ENCODE data around the gene IKBKE.

The IKBKE gene

DNA sequence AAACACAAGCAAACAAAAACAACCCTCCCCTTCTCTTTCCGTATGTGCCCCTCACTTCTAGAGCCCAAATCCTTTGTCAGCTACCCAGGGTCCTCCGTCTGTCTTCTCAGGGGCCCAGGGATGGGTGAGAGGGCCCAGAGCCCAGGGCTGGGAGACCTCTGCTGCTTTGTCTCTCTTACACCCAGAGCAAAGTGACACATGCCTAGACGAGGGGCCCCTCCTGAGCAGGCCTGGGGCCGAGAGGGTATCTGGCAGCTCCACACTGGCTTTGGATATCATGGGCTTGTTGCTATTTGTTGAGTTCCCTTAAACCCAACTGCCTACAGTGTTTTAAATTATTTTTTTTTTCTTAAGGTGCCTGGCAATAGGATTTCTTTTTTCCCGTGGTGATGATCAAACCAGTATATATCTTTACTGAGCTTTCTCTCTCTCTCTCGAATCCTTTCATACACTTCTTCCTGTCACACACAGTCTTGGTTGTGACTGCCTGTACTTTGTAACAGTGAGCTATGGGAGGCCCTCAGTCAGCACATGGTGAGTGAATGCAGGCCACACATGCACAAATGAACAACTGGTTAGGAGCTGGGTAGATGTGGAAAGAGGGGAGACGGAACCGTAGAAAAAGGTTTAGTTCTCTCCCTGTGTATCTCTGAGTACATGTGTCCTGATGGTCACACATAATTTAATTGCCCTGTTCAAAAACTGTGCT lies 51.6 kb downstream of the IKBKE start:
- Histone ChIP-seq H2AFZ (ENCODE audit: insufficient read depth, low read length, poor library complexity) (no peak overlapping the region), H3K36me3 (ENCODE audit: control insufficient read depth in 1 of 2, insufficient read depth in 2 of 2, low read length in 2 of 2) (no peaks in the 10 kb centered on the region), H4K8ac (ENCODE audit: low read depth, low read length) (no peak overlapping the region), H3K27me3 (ENCODE audit: insufficient read depth, low read length) (no peaks in the 10 kb centered on the region), H3K23ac (ENCODE audit: low read length) (no peak overlapping the region), H3K27ac (ENCODE audit: low read depth, low read length) (no peak overlapping the region), H3K79me2 (ENCODE audit: control insufficient read depth, insufficient read depth, low read length, poor library complexity) (no peaks in the 10 kb centered on the region), H3K4ac (ENCODE audit: low read depth, low read length) (no peak overlapping the region), H3K4me1 (ENCODE audit: control insufficient read depth in 1 of 2, insufficient read depth in 2 of 2, low read length in 2 of 2) (no peaks in the 10 kb centered on the region), H2BK5ac (ENCODE audit: low read depth, low read length, poor library complexity) (no peak overlapping the region), H3K18ac (ENCODE audit: low read length) (no peak overlapping the region), H2AK5ac (ENCODE audit: low read length) (no peak overlapping the region), H3K14ac (ENCODE audit: low read length) (no peak overlapping the region), H2BK120ac (ENCODE audit: insufficient read depth, low read length, poor library complexity) (no peak overlapping the region), H3K4me3 (ENCODE audit: low read depth, low read length) (no peak overlapping the region), H3K9me3 (ENCODE audit: insufficient read depth, low read depth, low read length) (no peaks in the 10 kb centered on the region), H3K9ac (ENCODE audit: low read length) (no peak overlapping the region), H2BK12ac (ENCODE audit: low read length) (no peak overlapping the region), H3K79me1 (ENCODE audit: low read length) (no peaks in the 10 kb centered on the region), H4K91ac (ENCODE audit: low read depth, low read length) (no peak overlapping the region), H4K12ac (ENCODE audit: low read depth, low read length) (no peak overlapping the region), H3K4me2 (ENCODE audit: low read length) (no peak overlapping the region)
- no CpG with 5 or more reads among the region's 8 CpGs for WGBS (ENCODE audit: extremely low coverage, insufficient coverage, insufficient read length)
- DNase-seq: no peak

DNA sequence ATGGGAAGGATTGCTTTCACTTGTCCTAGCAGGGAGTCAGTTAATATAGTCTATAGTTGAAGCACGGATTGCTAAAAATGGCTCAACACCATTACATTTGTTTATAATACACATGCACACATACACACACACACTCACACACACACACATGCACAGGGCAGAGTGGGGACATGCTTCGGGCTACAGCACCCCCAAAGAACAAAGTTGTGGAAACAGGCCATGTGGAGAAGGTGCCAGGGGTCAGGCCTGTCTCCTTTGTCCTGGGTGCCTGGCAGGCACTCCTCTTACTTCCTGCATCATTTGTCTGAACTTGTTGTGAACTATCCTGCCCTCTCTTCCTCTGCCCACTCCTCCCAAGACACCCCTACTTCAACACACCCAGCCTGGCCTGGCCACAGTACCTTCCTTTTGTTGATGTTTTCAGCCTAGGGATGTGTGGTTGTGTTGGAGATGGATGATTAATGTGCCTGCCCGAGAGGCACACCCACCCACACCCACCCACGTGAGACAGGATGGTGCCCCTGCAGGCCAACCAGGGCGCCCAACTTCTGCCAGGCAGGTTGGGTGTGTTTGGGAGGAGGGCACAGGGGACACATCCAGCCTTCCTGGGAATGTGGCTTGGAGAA lies 54.6 kb downstream of the IKBKE start:
- H2BK5ac ChIP-seq (ENCODE audit: low read depth, low read length, poor library complexity): no peak overlapping the region
- H3K23ac ChIP-seq (ENCODE audit: low read length): no peak overlapping the region
- no CpG with 5 or more reads among the region's 5 CpGs for WGBS (ENCODE audit: extremely low coverage, insufficient coverage, insufficient read length)
- no peak overlapping the region for H3K4me3 ChIP-seq (ENCODE audit: low read depth, low read length)
- no peak overlapping the region for H3K14ac ChIP-seq (ENCODE audit: low read length)
- H3K27me3 ChIP-seq (ENCODE audit: insufficient read depth, low read length): peaks cover 3% of the 10 kb centered on the region
- H4K8ac ChIP-seq (ENCODE audit: low read depth, low read length): no peak overlapping the region
- H3K4ac ChIP-seq (ENCODE audit: low read depth, low read length): no peak overlapping the region
- H3K36me3 ChIP-seq (ENCODE audit: control insufficient read depth in 1 of 2, insufficient read depth in 2 of 2, low read length in 2 of 2): no peaks in the 10 kb centered on the region
- H2BK12ac ChIP-seq (ENCODE audit: low read length): no peak overlapping the region
- H4K12ac ChIP-seq (ENCODE audit: low read depth, low read length): no peak overlapping the region
- no peak overlapping the region for H2AFZ ChIP-seq (ENCODE audit: insufficient read depth, low read length, poor library complexity)
- H3K9me3 ChIP-seq (ENCODE audit: insufficient read depth, low read depth, low read length): peaks cover 3% of the 10 kb centered on the region
- H2BK120ac ChIP-seq (ENCODE audit: insufficient read depth, low read length, poor library complexity): no peak overlapping the region
- no peak overlapping the region for H3K18ac ChIP-seq (ENCODE audit: low read length)
- no peak overlapping the region for H4K91ac ChIP-seq (ENCODE audit: low read depth, low read length)
- no peaks in the 10 kb centered on the region for H3K79me1 ChIP-seq (ENCODE audit: low read length)
- H3K9ac ChIP-seq (ENCODE audit: low read length): no peak overlapping the region
- H3K79me2 ChIP-seq (ENCODE audit: control insufficient read depth, insufficient read depth, low read length, poor library complexity): no peaks in the 10 kb centered on the region
- no peak overlapping the region for H2AK5ac ChIP-seq (ENCODE audit: low read length)
- no peak overlapping the region for H3K27ac ChIP-seq (ENCODE audit: low read depth, low read length)
- no peak overlapping the region for H3K4me2 ChIP-seq (ENCODE audit: low read length)
- no peaks in the 10 kb centered on the region for H3K4me1 ChIP-seq (ENCODE audit: control insufficient read depth in 1 of 2, insufficient read depth in 2 of 2, low read length in 2 of 2)
- DNase-seq: no peak

DNA sequence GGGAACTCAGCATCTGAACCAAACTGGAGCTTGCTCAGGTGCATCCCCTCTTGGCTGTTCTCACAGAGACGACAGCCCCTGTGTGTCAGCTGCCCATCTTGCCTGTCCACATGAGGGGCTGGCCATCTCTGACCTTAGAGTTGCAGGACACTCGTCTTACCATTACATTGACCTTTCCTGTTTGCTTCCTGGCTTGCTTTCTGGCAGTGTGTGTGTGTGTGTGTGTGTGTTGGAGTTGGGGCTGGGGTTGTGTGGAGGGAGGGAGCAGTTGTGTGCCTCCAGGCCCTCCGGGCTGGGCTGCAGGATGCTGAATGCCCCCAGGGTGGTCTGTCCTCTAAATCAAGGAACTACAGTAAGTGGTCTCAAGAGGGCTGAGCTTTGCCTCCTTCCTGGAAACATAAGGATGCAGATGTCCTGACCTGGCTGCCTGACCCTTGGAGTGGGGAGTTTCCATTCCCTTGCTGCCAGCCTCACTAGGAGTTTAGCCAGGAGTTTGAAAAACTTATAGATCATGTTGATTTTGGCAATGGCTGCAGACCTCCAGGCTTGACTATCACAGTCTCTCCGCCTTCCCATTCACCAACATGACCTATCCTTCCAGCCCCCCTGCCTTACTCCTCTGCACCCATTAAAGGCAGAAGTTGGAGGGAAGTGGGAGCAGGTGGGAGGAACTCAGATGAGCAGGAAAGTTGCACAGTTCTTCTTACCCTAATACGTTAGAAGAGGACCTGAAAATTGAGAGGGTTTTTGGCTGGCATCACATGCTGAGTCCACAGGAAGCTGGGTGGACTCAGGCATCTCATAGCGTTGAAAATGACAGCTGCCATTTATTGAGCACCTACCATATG lies 56.0 kb downstream of the IKBKE start:
- Histone ChIP-seq H3K79me1 (ENCODE audit: low read length) (no peaks in the 10 kb centered on the region), H3K9me3 (ENCODE audit: insufficient read depth, low read depth, low read length) (peaks cover 4% of the 10 kb centered on the region), H3K9ac (ENCODE audit: low read length) (no peak overlapping the region), H4K8ac (ENCODE audit: low read depth, low read length) (no peak overlapping the region), H3K18ac (ENCODE audit: low read length) (no peak overlapping the region), H2AK5ac (ENCODE audit: low read length) (no peak overlapping the region), H3K36me3 (ENCODE audit: control insufficient read depth in 1 of 2, insufficient read depth in 2 of 2, low read length in 2 of 2) (no peaks in the 10 kb centered on the region), H3K4me2 (ENCODE audit: low read length) (no peak overlapping the region), H3K4ac (ENCODE audit: low read depth, low read length) (no peak overlapping the region), H3K4me3 (ENCODE audit: low read depth, low read length) (no peak overlapping the region), H3K27me3 (ENCODE audit: insufficient read depth, low read length) (peaks cover 3% of the 10 kb centered on the region), H2BK12ac (ENCODE audit: low read length) (no peak overlapping the region), H3K14ac (ENCODE audit: low read length) (no peak overlapping the region), H2AFZ (ENCODE audit: insufficient read depth, low read length, poor library complexity) (no peak overlapping the region), H2BK5ac (ENCODE audit: low read depth, low read length, poor library complexity) (no peak overlapping the region), H3K27ac (ENCODE audit: low read depth, low read length) (no peak overlapping the region), H4K12ac (ENCODE audit: low read depth, low read length) (no peak overlapping the region), H4K91ac (ENCODE audit: low read depth, low read length) (no peak overlapping the region), H3K4me1 (ENCODE audit: control insufficient read depth in 1 of 2, insufficient read depth in 2 of 2, low read length in 2 of 2) (no peaks in the 10 kb centered on the region), H2BK120ac (ENCODE audit: insufficient read depth, low read length, poor library complexity) (no peak overlapping the region), H3K79me2 (ENCODE audit: control insufficient read depth, insufficient read depth, low read length, poor library complexity) (no peaks in the 10 kb centered on the region), H3K23ac (ENCODE audit: low read length) (no peak overlapping the region)
- no peak for DNase-seq
- no CpG with 5 or more reads among the region's 6 CpGs for WGBS (ENCODE audit: extremely low coverage, insufficient coverage, insufficient read length)

DNA sequence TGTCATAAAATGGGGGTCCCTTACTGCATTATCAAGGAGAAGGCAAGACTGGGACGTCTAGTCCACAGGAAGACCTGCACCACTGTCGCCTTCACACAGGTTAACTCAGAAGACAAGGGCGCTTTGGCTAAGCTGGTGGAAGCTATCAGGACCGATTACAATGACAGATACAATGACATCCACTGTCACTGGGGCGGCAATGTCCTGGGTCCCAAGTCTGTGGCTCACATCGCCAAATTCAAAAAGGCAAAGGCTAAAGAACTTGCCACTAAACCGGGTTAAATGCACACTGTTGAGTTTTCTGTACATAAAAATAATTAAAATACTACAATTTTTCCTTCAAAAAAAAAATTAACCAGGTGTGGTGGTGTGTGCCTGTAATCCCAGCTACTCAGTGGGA lies 59.1 kb downstream of the IKBKE start:
- Histone ChIP-seq H3K27ac (ENCODE audit: low read depth, low read length) (no peak overlapping the region), H3K23ac (ENCODE audit: low read length) (no peak overlapping the region), H2BK5ac (ENCODE audit: low read depth, low read length, poor library complexity) (no peak overlapping the region), H3K4me3 (ENCODE audit: low read depth, low read length) (no peak overlapping the region), H4K91ac (ENCODE audit: low read depth, low read length) (no peak overlapping the region), H3K79me2 (ENCODE audit: control insufficient read depth, insufficient read depth, low read length, poor library complexity) (no peaks in the 10 kb centered on the region), H4K8ac (ENCODE audit: low read depth, low read length) (no peak overlapping the region), H2BK12ac (ENCODE audit: low read length) (no peak overlapping the region), H3K9me3 (ENCODE audit: insufficient read depth, low read depth, low read length) (peaks cover 4% of the 10 kb centered on the region), H3K18ac (ENCODE audit: low read length) (no peak overlapping the region), H2AK5ac (ENCODE audit: low read length) (no peak overlapping the region), H3K9ac (ENCODE audit: low read length) (no peak overlapping the region), H2AFZ (ENCODE audit: insufficient read depth, low read length, poor library complexity) (no peak overlapping the region), H3K27me3 (ENCODE audit: insufficient read depth, low read length) (peaks cover 3% of the 10 kb centered on the region), H3K4me2 (ENCODE audit: low read length) (no peak overlapping the region), H3K4me1 (ENCODE audit: control insufficient read depth in 1 of 2, insufficient read depth in 2 of 2, low read length in 2 of 2) (no peaks in the 10 kb centered on the region), H2BK120ac (ENCODE audit: insufficient read depth, low read length, poor library complexity) (no peak overlapping the region), H3K14ac (ENCODE audit: low read length) (no peak overlapping the region), H3K4ac (ENCODE audit: low read depth, low read length) (no peak overlapping the region), H4K12ac (ENCODE audit: low read depth, low read length) (no peak overlapping the region), H3K36me3 (ENCODE audit: control insufficient read depth in 1 of 2, insufficient read depth in 2 of 2, low read length in 2 of 2) (no peaks in the 10 kb centered on the region), H3K79me1 (ENCODE audit: low read length) (no peaks in the 10 kb centered on the region)
- no CpG with 5 or more reads among the region's 7 CpGs for WGBS (ENCODE audit: extremely low coverage, insufficient coverage, insufficient read length)
- no peak for DNase-seq

Data from trophoblast cell (in vitro differentiated cells and primary cell).